K562 (cell line): ENCODE measurements around the gene MNDA. TPM values are rescaled to one million over a fixed set of nuclear protein-coding genes. Genes with fewer than 3 reads are reported as not detected.

Experiments used
- ATAC-seq: fragments of 200-7000 bp; cut with Tn5 transposase; 3 replicates; pipeline ENCODE4 v1.9.1; 2020; ENCODE audit warnings: moderate library complexity
- BruUV-seq: library from RNA; stranded (reverse); fragments of 400-500 nt; replicated peaks from 2 replicates; lab custom pipeline; 2021; lab: Mats Ljungman, UMichigan
- CTCF ChIA-PET: fragments of 300-600 bp; formaldehyde crosslinking; extraction: SDS; loops from one replicate; lab custom pipeline; 2021; ENCODE audit warnings: low intra/inter-chr PET ratio; lab: Yijun Ruan, JAX
- POLR2A ChIA-PET: fragments of 300-600, 350-650 bp; sonication (Branson Sonifier 250); formaldehyde crosslinking; extraction: SDS; loops from one replicate; lab custom pipeline; 2021; ENCODE audit warnings: antibody characterized with exemption, inconsistent platforms; lab: Yijun Ruan, JAX
- DNase-seq, 4 experiments: peaks; one replicate each; pipeline versions ENCODE4 v3.0.0 to v3.0.0-alpha.2; 2011 to 2018; ENCODE audit warnings: low spot score in 3 of 4, mixed read lengths in 3 of 4; ENCODE audit errors: extremely low read depth in 1 of 4
- FAIRE-seq: peaks from 2 replicates; lab custom pipeline; 2011; peaks lifted over from hg19 to GRCh38; lab: Jason Lieb, UNC
- H2AFZ ChIP-seq: 2 replicates; pipeline ENCODE4 v1.6.0; 2011; ENCODE audit warnings: low read depth, low read length, control low read depth, inconsistent platforms
- H3K27ac ChIP-seq: fragments of 200-600 bp; 3 replicates; pipeline ENCODE4 v1.8.0; 2011; ENCODE audit warnings: low read depth, mild to moderate bottlenecking, control low read depth, inconsistent platforms, low read length, moderate library complexity, mixed read lengths; ENCODE audit errors: extremely low read depth
- H3K27me3 ChIP-seq, 2 experiments: fragments of 300-600 bp in 1 of 2; 2 replicates in 1 of 2; 3 replicates in 1 of 2; pipeline versions ENCODE4 v1.6.0 to v1.8.0; 2011; ENCODE audit warnings: inconsistent platforms in 2 of 2, low read length in 2 of 2, mild to moderate bottlenecking in 1 of 2, mixed read lengths in 1 of 2, moderate library complexity in 1 of 2; ENCODE audit not compliant: control insufficient read depth in 2 of 2, insufficient read depth in 2 of 2
- H3K36me3 ChIP-seq: fragments of 300-600 bp; 3 replicates; pipeline ENCODE4 v1.8.0; 2011; ENCODE audit warnings: mild to moderate bottlenecking, low read length, inconsistent platforms; ENCODE audit not compliant: control insufficient read depth, insufficient read depth
- H3K4me1 ChIP-seq, 2 experiments: fragments of 200-600 bp in 1 of 2; replicated peaks in 1 of 2; 2 replicates in 1 of 2; 3 replicates in 1 of 2; pipeline versions ENCODE4 v1.5.1 to v1.8.0; 2011; ENCODE audit warnings: inconsistent platforms in 2 of 2, low read length in 2 of 2, mild to moderate bottlenecking in 1 of 2, mixed read lengths in 1 of 2, moderate library complexity in 1 of 2; ENCODE audit not compliant: control insufficient read depth in 2 of 2, insufficient read depth in 2 of 2
- H3K4me2 ChIP-seq: 2 replicates; pipeline ENCODE4 v1.6.1; 2011; ENCODE audit warnings: low read length, control low read depth, inconsistent platforms, mixed read lengths; ENCODE audit not compliant: insufficient read depth
- H3K4me3 ChIP-seq: fragments of 200-600 bp; sonication (generic), shearing (Covaris generic); 2 replicates; pipeline ENCODE4 v1.5.1; 2016; ENCODE audit warnings: control low read depth, inconsistent platforms
- H3K79me2 ChIP-seq: fragments of 200-600 bp; 3 replicates; pipeline ENCODE4 v1.8.0; 2011; ENCODE audit warnings: low read length, inconsistent platforms; ENCODE audit not compliant: control insufficient read depth, insufficient read depth
- H3K9ac ChIP-seq, 2 experiments: 2 replicates each; pipeline versions ENCODE4 v1.6.0 to v1.6.1; 2011; ENCODE audit warnings: low read depth in 2 of 2, low read length in 2 of 2, control low read depth in 1 of 2, inconsistent platforms in 1 of 2, mild to moderate bottlenecking in 1 of 2, mixed read lengths in 1 of 2; ENCODE audit not compliant: insufficient read depth in 1 of 2
- H3K9me1 ChIP-seq: one replicate; pipeline ENCODE4 v1.6.0; 2011; ENCODE audit warnings: inconsistent platforms, mild to moderate bottlenecking, low read length, moderate library complexity; ENCODE audit not compliant: control insufficient read depth, insufficient read depth
- H3K9me3 ChIP-seq: replicated peaks from 2 replicates; pipeline ENCODE4 v1.5.1; 2011; ENCODE audit warnings: low read depth, low read length, inconsistent platforms; ENCODE audit not compliant: control insufficient read depth, insufficient read depth
- H4K20me1 ChIP-seq: replicated peaks from 2 replicates; pipeline ENCODE4 v1.6.1; 2011; ENCODE audit warnings: low read length, inconsistent platforms, mixed read lengths; ENCODE audit not compliant: control insufficient read depth, insufficient read depth
- BCOR ChIP-seq: fragments of 450-650 bp; IDR thresholded peaks from 2 replicates; pipeline ENCODE4 v1.6.1; 2016
- EP300 ChIP-seq: IDR thresholded peaks from 2 replicates; pipeline ENCODE4 v1.6.1; 2012; ENCODE audit warnings: low read length, improper control_type of control experiment
- PYGO2 ChIP-seq: fragments of 450-650 bp; IDR thresholded peaks from 2 replicates; pipeline ENCODE4 v1.6.1; 2016; ENCODE audit warnings: mild to moderate bottlenecking, missing genetic modification characterization, moderate library complexity, missing compliant biosample characterization
- TAF9B ChIP-seq: fragments of 450-650 bp; IDR thresholded peaks from 2 replicates; pipeline ENCODE4 v1.6.1; 2018; ENCODE audit warnings: mild to moderate bottlenecking; ENCODE audit not compliant: partially characterized antibody
- ZNF12 ChIP-seq: sonication (generic); formaldehyde crosslinking; IDR thresholded peaks from 2 replicates; pipeline ENCODE4 v1.4.0; 2020; ENCODE audit warnings: mild to moderate bottlenecking, missing genetic modification reagents
- WGBS: fragments of 100-300 bp; shearing (Covaris generic); methylation state at CpG from one replicate; pipeline ENCODE4 v1.1.6; 2016; ENCODE audit warnings: low coverage, mixed read lengths; ENCODE audit not compliant: insufficient coverage; ENCODE audit errors: missing lambda C conversion rate; 5-methylcytosine and 5-hydroxymethylcytosine counted together
- in situ Hi-C: fragments of 300-500 bp; cut with MboI; formaldehyde crosslinking; loops from 4 replicates; pipeline ENCODE4 v1.15.0; 2018; ENCODE audit warnings: inconsistent platforms, mixed read lengths
- intact Hi-C: fragments of 100-400 bp; cut with micrococcal nuclease; formaldehyde crosslinking; loops from 2 replicates; pipeline ENCODE4 v1.14.2; 2022
- polyA plus RNA-seq, 8 experiments: library from polyadenylated mRNA; depleted of rRNA in 4 of 8; stranded (reverse) in 5 of 8; unstranded in 3 of 8; fragments of >200 nt; fragmentation: Nextera tagmentation in 2 of 8; fragmentation: Illumina TruSeq in 1 of 8; extraction: Ambion mirVana in 2 of 8; extraction: Trizol in 1 of 8; gene quantifications; 2 replicates each; pipeline versions ENCODE4 v1.2.1 to v1.2.3, GENCODE V29; 2011 to 2014; ENCODE audit warnings: inconsistent platforms in 1 of 8, missing spikeins in 1 of 8
- small RNA-seq: library from RNA; depleted of rRNA; stranded (forward); fragments of <200 nt; gene quantifications from one replicate; pipeline ENCODE3, GENCODE V24; 2014
- total RNA-seq, 7 experiments: library from RNA; depleted of rRNA in 6 of 7; stranded (reverse); fragments of >200 nt in 6 of 7; fragmentation: Illumina TruSeq in 2 of 7; extraction: Trizol in 2 of 7; gene quantifications; 2 replicates each; pipeline versions ENCODE4 v1.2.1 to v1.2.3, GENCODE V29; 2011 to 2021; ENCODE audit warnings: low replicate concordance in 1 of 7
- TF ChIP-seq, protein P1 (sequence below): sonication (generic); formaldehyde crosslinking; IDR thresholded peaks from 2 replicates; pipeline ENCODE4 v1.8.0; 2022; ENCODE audit warnings: missing genetic modification reagents, mild to moderate bottlenecking, borderline replicate concordance

Gene MNDA
- total and polyA plus RNA-seq, 9 of the 15 experiments (the other 6 are each of a cell fraction or from before 2014, with no cell fraction given): 0.08 to 0.14 (median 0.09) TPM; not detected in 6

- no peak for FAIRE-seq
- POLR2A ChIA-PET: no interaction called here
These were observed 67.6 kb downstream of the MNDA start for GRCh38 chr1:158898722-158899121.

More at GRCh38 chr1:158898722-158899121, 67.6 kb downstream of the MNDA start:
- no peaks in the 10 kb centered on the region for H3K27me3 ChIP-seq
- ATAC-seq: no peak
- no peaks in the 10 kb centered on the region for H3K79me2 ChIP-seq
- H3K4me2 ChIP-seq: no peak overlapping the region
- BruUV-seq: no TSS peak
- no peak overlapping the region for H2AFZ ChIP-seq
- WGBS: no CpG with 5 or more reads among the region's 2 CpGs
- no peaks in the 10 kb centered on the region for H3K36me3 ChIP-seq
- H4K20me1 ChIP-seq: no peaks in the 10 kb centered on the region
- H3K4me3 ChIP-seq: no peak overlapping the region
- in situ Hi-C loops: no loop called here
- no peaks in the 10 kb centered on the region for H3K9me3 ChIP-seq
- no peak overlapping the region for H3K27ac ChIP-seq
- intact Hi-C loops: no loop called here
- no peaks in the 10 kb centered on the region for H3K9me1 ChIP-seq
- TF ChIP-seq EP300 (no peak), TAF9B (no peak), ZNF12 (CRISPR knock-in tag) (no peak), PYGO2 (no peak), BCOR (no peak)
- TF ChIP-seq, protein P1, sequence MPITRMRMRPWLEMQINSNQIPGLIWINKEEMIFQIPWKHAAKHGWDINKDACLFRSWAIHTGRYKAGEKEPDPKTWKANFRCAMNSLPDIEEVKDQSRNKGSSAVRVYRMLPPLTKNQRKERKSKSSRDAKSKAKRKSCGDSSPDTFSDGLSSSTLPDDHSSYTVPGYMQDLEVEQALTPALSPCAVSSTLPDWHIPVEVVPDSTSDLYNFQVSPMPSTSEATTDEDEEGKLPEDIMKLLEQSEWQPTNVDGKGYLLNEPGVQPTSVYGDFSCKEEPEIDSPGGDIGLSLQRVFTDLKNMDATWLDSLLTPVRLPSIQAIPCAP: no peak
- TF ChIP-seq, all 486 proteins: peak for 0
- Histone ChIP-seq H3K4me1 (no peaks in the 10 kb centered on the region), H3K9ac (no peak overlapping the region)
- CTCF ChIA-PET: no interaction called here
- DNase-seq: no peak

Small RNA genes within 50 kb of the gene (small RNA-seq; reads per million reads assigned to genes)
- gene OR2AQ1P: not detected

Other genes starting within 250 kb of the MNDA start
Only the 7 nearest of the 10 such genes appear.
- 36.5 and 39.3 TPM in 2 replicates for gene SPTA1, start 144.6 kb upstream of the MNDA start, total RNA-seq (2014; rRNA removed)
- 62.1 and 65.2 TPM in 2 replicates for gene SPTA1, start 144.6 kb upstream of the MNDA start, total RNA-seq (2014; rRNA removed; fragmentation: Illumina TruSeq; extraction: Trizol)
- 45.5 and 48.5 TPM in 2 replicates for gene SPTA1, start 144.6 kb upstream of the MNDA start, total RNA-seq (2015; rRNA removed; fragmentation: Illumina TruSeq; extraction: Trizol)
- 44.3 and 45.9 TPM in 2 replicates for gene SPTA1, start 144.6 kb upstream of the MNDA start, total RNA-seq (2021)
- gene SPTA1, start 144.6 kb upstream of the MNDA start, polyA plus RNA-seq (2011; rRNA removed): 48.4 and 53.2 TPM in 2 replicates
- gene SPTA1, start 144.6 kb upstream of the MNDA start, polyA plus RNA-seq (2014; fragmentation: Illumina TruSeq; extraction: Trizol): 36.2 and 44.8 TPM in 2 replicates
- gene SPTA1, start 144.6 kb upstream of the MNDA start, polyA plus RNA-seq (2014; fragmentation: Nextera tagmentation; extraction: Ambion mirVana): 10 to 100 TPM; 11.0 to 21.6 TPM
- 47.5 and 50.7 TPM in 2 replicates for gene SPTA1, start 144.6 kb upstream of the MNDA start, polyA plus RNA-seq (2014; rRNA removed)
- gene OR6K2, start 130.7 kb upstream of the MNDA start, total RNA-seq (2014; rRNA removed): not detected in 2 replicates
- not detected in 2 replicates for gene OR6K2, start 130.7 kb upstream of the MNDA start, total RNA-seq (2014; rRNA removed; fragmentation: Illumina TruSeq; extraction: Trizol)
- gene OR6K2, start 130.7 kb upstream of the MNDA start, total RNA-seq (2015; rRNA removed; fragmentation: Illumina TruSeq; extraction: Trizol): not detected in 2 replicates
- gene OR6K2, start 130.7 kb upstream of the MNDA start, total RNA-seq (2021): not detected in 2 replicates
- not detected in 2 replicates for gene OR6K2, start 130.7 kb upstream of the MNDA start, polyA plus RNA-seq (2011; rRNA removed)
- gene OR6K2, start 130.7 kb upstream of the MNDA start, polyA plus RNA-seq (2014; fragmentation: Illumina TruSeq; extraction: Trizol): not detected in 2 replicates
- gene OR6K2, start 130.7 kb upstream of the MNDA start, polyA plus RNA-seq (2014; fragmentation: Nextera tagmentation; extraction: Ambion mirVana): not detected
- not detected in 2 replicates for gene OR6K2, start 130.7 kb upstream of the MNDA start, polyA plus RNA-seq (2014; rRNA removed)
- gene OR6K3, start 110.6 kb upstream of the MNDA start, total RNA-seq (2014; rRNA removed): not detected in 2 replicates
- not detected in 2 replicates for gene OR6K3, start 110.6 kb upstream of the MNDA start, total RNA-seq (2014; rRNA removed; fragmentation: Illumina TruSeq; extraction: Trizol)
- not detected in 2 replicates for gene OR6K3, start 110.6 kb upstream of the MNDA start, total RNA-seq (2015; rRNA removed; fragmentation: Illumina TruSeq; extraction: Trizol)
- not detected in 2 replicates for gene OR6K3, start 110.6 kb upstream of the MNDA start, total RNA-seq (2021)
- gene OR6K3, start 110.6 kb upstream of the MNDA start, polyA plus RNA-seq (2011; rRNA removed): not detected in 2 replicates
- gene OR6K3, start 110.6 kb upstream of the MNDA start, polyA plus RNA-seq (2014; fragmentation: Illumina TruSeq; extraction: Trizol): not detected in 2 replicates
- gene OR6K3, start 110.6 kb upstream of the MNDA start, polyA plus RNA-seq (2014; fragmentation: Nextera tagmentation; extraction: Ambion mirVana): not detected
- gene OR6K3, start 110.6 kb upstream of the MNDA start, polyA plus RNA-seq (2014; rRNA removed): 0.20 TPM in 1 of 2 replicates, not detected in the other
- gene OR6K6, start 76.6 kb upstream of the MNDA start, total RNA-seq (2014; rRNA removed): not detected in 2 replicates
- not detected in 2 replicates for gene OR6K6, start 76.6 kb upstream of the MNDA start, total RNA-seq (2014; rRNA removed; fragmentation: Illumina TruSeq; extraction: Trizol)
- not detected in 2 replicates for gene OR6K6, start 76.6 kb upstream of the MNDA start, total RNA-seq (2015; rRNA removed; fragmentation: Illumina TruSeq; extraction: Trizol)
- not detected in 2 replicates for gene OR6K6, start 76.6 kb upstream of the MNDA start, total RNA-seq (2021)
- not detected in 2 replicates for gene OR6K6, start 76.6 kb upstream of the MNDA start, polyA plus RNA-seq (2011; rRNA removed)
- gene OR6K6, start 76.6 kb upstream of the MNDA start, polyA plus RNA-seq (2014; fragmentation: Illumina TruSeq; extraction: Trizol): not detected in 2 replicates
- not detected for gene OR6K6, start 76.6 kb upstream of the MNDA start, polyA plus RNA-seq (2014; fragmentation: Nextera tagmentation; extraction: Ambion mirVana)
- gene OR6K6, start 76.6 kb upstream of the MNDA start, polyA plus RNA-seq (2014; rRNA removed): not detected in 2 replicates
- not detected in 2 replicates for gene OR6N1, start 59.2 kb upstream of the MNDA start, total RNA-seq (2014; rRNA removed)
- gene OR6N1, start 59.2 kb upstream of the MNDA start, total RNA-seq (2014; rRNA removed; fragmentation: Illumina TruSeq; extraction: Trizol): not detected in 2 replicates
- not detected in 2 replicates for gene OR6N1, start 59.2 kb upstream of the MNDA start, total RNA-seq (2015; rRNA removed; fragmentation: Illumina TruSeq; extraction: Trizol)
- gene OR6N1, start 59.2 kb upstream of the MNDA start, total RNA-seq (2021): not detected in 2 replicates
- gene OR6N1, start 59.2 kb upstream of the MNDA start, polyA plus RNA-seq (2011; rRNA removed): 0.07 TPM in 1 of 2 replicates, not detected in the other
- not detected in 2 replicates for gene OR6N1, start 59.2 kb upstream of the MNDA start, polyA plus RNA-seq (2014; fragmentation: Illumina TruSeq; extraction: Trizol)
- under 1 TPM in 1 of 2 experiments, not detected in 1; 0.01 TPM for gene OR6N1, start 59.2 kb upstream of the MNDA start, polyA plus RNA-seq (2014; fragmentation: Nextera tagmentation; extraction: Ambion mirVana)
- gene OR6N1, start 59.2 kb upstream of the MNDA start, polyA plus RNA-seq (2014; rRNA removed): not detected in 2 replicates
- gene OR6N2, start 50.1 kb upstream of the MNDA start, total RNA-seq (2014; rRNA removed): not detected in 2 replicates
- not detected in 2 replicates for gene OR6N2, start 50.1 kb upstream of the MNDA start, total RNA-seq (2014; rRNA removed; fragmentation: Illumina TruSeq; extraction: Trizol)
- gene OR6N2, start 50.1 kb upstream of the MNDA start, total RNA-seq (2015; rRNA removed; fragmentation: Illumina TruSeq; extraction: Trizol): not detected in 2 replicates
- gene OR6N2, start 50.1 kb upstream of the MNDA start, total RNA-seq (2021): not detected in 2 replicates
- gene OR6N2, start 50.1 kb upstream of the MNDA start, polyA plus RNA-seq (2011; rRNA removed): not detected in 2 replicates
- not detected in 2 replicates for gene OR6N2, start 50.1 kb upstream of the MNDA start, polyA plus RNA-seq (2014; fragmentation: Illumina TruSeq; extraction: Trizol)
- not detected for gene OR6N2, start 50.1 kb upstream of the MNDA start, polyA plus RNA-seq (2014; fragmentation: Nextera tagmentation; extraction: Ambion mirVana)
- gene OR6N2, start 50.1 kb upstream of the MNDA start, polyA plus RNA-seq (2014; rRNA removed): not detected in 2 replicates
- gene PYHIN1, start 100.2 kb downstream of the MNDA start, total RNA-seq (2014; rRNA removed): not detected in 2 replicates
- gene PYHIN1, start 100.2 kb downstream of the MNDA start, total RNA-seq (2014; rRNA removed; fragmentation: Illumina TruSeq; extraction: Trizol): not detected in 2 replicates
- not detected in 2 replicates for gene PYHIN1, start 100.2 kb downstream of the MNDA start, total RNA-seq (2015; rRNA removed; fragmentation: Illumina TruSeq; extraction: Trizol)
- not detected in 2 replicates for gene PYHIN1, start 100.2 kb downstream of the MNDA start, total RNA-seq (2021)
- gene PYHIN1, start 100.2 kb downstream of the MNDA start, polyA plus RNA-seq (2011; rRNA removed): not detected in 2 replicates
- not detected in 2 replicates for gene PYHIN1, start 100.2 kb downstream of the MNDA start, polyA plus RNA-seq (2014; fragmentation: Illumina TruSeq; extraction: Trizol)
- gene PYHIN1, start 100.2 kb downstream of the MNDA start, polyA plus RNA-seq (2014; fragmentation: Nextera tagmentation; extraction: Ambion mirVana): not detected
- not detected in 2 replicates for gene PYHIN1, start 100.2 kb downstream of the MNDA start, polyA plus RNA-seq (2014; rRNA removed)